Activated CD4-positive, alpha-beta T cell treated with anti-CD3 and anti-CD28 coated beads, Interleukin-2, amount 50 U/mL, for 16 hours (primary cell): Measurements from ENCODE around the gene DLG2.
A peak's percentile ranks its signal among the peaks of the same experiment; 100 is the strongest.

ENCODE experiments used
- DNase-seq: peaks from one replicate; pipeline ENCODE4 v3.0.0-alpha.2; 2020

The DLG2 gene

DNA sequence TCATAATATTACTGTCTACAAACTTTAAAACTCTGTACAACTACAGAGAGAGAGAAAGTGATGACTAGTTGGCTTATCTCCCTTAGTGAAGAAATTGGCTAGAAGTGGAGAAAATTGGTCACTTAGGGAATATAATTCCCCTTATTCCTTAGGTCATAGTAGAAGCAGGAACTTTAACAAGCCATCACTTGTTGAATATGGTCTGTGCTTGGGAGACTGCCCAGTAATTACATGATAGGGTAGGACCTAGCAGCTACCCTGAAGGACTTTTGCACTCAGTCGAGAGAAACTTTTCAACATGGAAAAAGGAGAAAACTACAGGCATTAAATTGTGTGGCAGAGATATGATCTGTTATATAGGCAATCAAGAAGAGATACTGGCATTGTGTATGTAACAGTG is 1764.5 kb downstream of the DLG2 start:
- DNase-seq, result no peak

DNA sequence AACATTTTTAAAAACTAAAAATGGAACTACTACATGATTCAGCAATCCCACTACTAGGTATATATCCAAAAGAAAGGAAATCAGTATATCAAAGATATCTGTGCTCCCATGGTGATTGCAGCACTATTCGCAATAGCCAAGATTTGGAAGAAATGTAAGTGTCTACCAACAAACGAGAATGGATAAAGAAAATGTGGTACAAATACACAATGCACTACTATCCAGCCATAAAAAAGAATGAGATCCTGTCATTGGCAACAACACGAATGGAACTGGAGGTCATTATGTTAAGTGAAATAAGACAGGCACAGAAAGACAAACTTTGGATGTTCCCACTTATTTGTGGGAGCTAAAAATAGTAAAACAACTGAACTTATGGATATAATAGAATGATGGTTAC is 1765.1 kb downstream of the DLG2 start:
- DNase-seq, result no peak

DNA sequence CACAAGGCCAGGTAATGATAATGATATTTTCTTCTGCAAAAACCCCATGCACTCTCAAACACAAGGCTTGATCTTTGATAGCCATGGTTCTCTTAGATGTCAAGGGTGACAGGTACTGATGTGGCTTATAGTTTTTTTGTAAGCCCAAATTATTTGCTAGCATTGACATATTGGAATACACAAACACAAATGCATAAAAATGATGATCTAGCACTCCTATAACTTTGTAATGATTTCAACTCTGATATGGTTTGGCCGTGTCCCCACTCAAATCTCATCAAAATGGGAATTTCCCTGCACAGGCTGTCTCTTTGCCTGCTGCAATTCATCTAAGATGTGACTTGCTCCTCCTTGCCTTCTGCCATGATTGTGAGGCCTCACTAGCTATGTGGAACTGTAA is 1768.5 kb downstream of the DLG2 start:
- no peak for DNase-seq

DNA sequence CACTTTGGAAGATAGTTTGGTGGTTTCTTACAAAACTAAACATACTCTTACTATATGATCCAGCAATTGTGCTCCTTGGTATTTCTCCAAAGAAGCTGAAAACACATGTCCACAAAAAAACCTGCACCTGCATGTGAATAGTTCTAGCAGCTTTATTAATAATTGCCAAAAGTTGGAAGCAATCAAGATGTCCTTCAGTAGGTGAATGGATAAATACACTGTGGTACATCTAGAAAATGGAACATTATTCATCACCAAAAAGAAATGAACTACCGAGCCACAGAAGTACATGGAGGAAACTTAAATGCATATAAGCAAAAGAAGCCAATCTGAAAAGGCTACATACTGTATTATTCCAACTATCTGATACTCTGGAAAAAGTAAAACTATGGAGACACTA is 1771.9 kb downstream of the DLG2 start:
- DNase-seq, result no peak

DNA sequence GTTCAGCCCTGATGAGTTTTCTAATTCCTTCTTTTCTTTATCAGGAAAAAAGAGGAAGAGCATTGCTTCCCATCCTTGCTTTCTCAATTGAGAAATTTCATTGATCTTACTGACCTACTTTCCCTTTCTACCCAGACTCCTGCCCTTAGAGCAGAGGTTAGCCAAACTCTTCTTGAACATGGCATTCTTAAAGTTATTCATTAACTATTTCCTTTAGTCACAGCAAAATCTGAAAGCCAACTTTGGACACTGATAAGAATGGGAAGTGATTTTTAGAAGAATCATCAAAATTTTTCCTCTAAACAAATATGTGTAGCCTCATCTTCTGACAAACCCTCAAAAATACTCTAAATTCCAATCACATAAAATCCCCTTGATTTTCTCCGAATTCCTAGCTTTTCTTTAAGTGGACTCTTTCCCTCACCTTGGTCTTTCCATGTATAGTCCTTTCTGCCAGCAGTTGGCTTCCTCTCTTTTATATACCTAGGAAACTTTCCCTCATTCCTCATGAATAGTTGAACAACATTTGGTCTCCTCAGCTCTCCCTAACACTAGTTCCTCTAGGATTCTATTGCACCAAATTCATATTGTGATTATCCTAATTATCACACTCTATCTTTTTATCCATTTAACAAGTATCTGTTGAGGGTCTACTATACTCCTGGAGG is 1774.2 kb downstream of the DLG2 start:
- DNase-seq, result no peak

DNA sequence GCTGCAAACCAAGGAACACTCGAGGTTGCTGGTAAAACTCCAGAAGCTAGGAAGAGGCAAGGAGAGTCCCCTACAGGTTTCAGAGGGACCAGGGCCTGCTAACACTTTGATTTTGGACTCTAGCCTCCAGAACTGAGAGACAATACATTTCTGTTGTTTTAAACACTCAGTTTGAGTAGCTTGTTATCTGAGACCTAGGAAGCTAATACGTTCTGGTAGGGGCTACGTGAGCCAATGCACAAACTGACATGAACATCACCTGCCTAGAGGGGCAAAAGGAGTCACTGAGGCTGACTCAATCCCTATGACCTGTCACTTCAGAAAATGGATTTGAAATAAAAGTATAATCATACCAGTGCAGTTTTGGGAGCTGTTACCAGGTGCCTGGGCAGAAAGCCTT is 1775.1 kb downstream of the DLG2 start:
- no peak for DNase-seq

DNA sequence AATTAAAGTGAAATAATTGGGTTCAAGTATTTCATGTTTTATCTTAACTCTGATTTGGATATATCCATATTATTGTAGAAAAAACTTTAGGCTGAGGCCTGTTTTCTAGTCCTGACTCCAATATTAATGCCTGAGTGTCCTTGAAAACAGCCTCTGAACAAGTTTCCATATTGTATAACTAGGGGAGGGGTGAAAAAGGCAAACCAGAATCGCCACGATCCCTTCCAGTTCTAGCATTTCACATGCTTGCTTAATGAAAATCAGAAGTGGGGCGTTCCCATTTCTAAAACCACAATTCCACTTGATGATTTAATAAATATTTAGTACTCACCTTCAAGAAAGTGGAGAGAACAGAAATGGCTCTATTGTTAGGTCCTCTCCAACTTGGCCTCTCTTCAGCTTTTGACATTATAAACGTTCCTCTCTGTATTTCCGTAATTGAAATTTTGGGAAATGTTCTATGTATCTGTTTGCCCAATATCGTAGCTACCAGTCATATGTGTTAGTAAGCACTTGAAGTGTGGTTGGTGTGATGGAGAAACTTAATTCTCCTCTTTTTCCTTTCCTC is 1779.6 kb downstream of the DLG2 start:
- DNase-seq, result no peak

DNA sequence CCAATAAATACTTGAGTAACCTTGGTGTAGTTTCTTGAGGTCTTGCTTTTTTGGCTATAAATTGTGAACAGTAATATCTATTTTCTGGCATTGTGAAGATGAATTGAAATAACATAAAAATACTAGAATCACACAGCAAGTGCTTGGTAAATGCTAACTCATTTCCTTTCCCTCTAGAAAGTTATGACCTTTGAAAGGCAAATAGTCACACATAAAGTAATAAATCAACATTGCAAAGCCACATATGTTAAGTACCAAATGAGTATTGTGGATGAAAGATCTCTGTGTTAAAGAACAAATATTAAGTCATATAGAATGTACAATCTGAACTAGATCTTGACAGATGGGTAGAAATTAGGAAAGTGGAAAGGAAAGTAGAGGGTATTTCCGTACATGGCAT is 1781.3 kb downstream of the DLG2 start:
- DNase-seq, result no peak

DNA sequence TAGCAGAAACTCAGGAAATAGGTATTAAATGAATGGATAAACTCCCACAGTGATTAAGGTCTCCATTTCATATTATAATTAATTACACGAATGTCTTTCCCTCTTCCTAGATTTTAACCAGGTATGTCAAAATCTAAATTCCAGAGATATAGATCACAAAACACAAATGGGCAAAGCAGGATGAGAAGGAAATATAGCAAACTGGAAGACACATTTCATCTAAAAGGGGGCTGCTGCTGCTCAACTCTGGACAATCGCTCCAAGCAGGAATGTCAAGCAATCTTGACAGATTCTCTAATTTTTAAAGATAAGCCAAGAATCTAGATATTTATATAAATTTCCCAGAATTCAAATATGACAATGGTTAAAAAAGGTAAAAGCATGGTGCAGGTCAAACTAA is 1786.8 kb downstream of the DLG2 start:
- no peak for DNase-seq

DNA sequence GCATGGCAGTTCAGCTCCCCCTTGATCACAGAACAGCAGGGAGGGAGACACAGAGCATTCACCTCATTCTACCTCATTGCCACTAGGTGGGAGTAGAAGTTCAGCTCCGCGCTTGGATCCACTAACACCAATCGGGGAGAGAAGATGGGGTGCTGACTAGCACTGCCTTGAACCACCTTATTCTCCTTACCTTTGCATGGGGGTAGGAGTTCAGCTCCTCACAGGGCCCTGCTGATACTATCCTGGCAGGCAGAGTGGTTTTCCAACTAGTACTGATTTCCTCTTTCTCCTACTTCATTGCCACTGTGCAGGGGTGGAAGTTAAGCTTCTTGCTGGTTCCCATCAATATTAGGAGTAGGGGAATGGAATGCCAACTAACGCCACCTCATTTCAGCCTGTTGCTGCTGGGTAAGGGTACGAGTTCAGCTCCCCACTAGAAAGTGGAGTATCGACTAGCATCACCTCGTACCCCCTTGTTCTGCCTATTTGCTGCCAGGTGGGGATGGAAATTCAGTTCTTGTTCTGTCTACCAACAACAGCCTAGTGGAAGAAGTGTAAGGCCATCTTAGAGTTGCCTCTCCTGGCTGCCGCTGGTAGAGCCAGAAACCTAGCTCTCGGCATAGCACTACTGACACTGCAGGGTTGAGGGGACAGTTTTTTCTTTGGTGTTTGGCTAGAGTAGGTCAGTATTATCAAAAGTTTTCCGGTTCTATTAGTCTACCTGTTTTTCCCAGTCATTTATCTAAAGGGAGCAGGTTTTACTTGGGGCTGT is 1790.1 kb downstream of the DLG2 start:
- DNase-seq, result peak; percentile 46

DNA sequence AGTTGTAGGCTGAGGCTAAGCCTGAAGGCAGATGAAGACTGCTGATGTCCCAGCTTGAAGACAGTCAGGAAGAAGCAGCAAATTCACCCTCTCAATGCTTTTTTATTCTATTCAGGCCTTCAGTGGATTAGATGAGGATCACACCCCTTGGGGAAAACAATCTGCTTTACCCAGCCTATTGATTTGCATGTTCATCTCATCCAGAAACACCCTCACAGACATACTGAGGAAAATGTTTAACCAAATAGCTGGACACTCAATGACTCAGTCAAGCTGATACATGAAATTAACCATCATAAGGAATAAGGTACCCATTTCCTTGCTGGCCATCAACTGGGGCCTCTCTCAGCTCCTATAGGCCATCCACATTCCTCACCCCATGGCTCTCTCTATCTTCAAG is 1791.1 kb downstream of the DLG2 start:
- no peak for DNase-seq

DNA sequence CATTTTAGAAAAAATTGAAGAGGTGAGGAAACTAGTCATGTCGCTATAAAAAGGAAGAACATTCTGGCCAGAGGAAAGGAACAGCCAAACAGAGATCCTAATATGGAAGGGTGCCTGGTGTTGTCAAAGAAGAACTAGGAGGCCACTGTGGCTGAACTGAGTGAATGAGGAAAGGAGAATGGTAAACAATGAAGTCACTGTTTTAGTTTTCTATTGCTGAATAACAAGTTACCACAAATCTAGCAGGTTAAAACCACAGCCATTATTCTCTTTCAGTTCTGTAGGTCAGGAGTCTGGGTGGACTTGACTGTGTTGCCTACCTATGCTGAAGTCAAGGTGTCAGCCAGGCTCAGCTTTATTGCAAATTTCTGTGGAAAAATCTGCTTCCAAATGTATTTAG is 1791.7 kb downstream of the DLG2 start:
- no peak for DNase-seq

DNA sequence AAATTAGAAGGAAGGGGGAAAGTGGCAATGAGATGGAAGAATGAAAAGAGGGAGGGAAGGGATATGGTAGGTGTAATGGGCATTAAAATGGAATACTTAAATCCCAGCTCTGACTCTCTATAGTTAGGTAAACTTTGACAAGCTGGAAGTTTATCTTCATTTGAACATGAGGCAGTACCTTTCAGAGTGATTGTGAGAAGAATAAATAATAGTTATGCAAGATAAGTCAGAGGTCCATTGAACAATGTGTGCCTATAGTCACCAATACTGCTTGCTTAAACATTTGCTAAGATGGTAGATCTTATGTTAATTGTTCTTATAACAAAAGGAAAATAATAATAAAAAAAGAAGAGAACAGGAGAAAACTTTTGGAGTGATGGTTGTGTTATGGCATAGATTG is 1795.2 kb downstream of the DLG2 start:
- DNase-seq, result no peak

DNA sequence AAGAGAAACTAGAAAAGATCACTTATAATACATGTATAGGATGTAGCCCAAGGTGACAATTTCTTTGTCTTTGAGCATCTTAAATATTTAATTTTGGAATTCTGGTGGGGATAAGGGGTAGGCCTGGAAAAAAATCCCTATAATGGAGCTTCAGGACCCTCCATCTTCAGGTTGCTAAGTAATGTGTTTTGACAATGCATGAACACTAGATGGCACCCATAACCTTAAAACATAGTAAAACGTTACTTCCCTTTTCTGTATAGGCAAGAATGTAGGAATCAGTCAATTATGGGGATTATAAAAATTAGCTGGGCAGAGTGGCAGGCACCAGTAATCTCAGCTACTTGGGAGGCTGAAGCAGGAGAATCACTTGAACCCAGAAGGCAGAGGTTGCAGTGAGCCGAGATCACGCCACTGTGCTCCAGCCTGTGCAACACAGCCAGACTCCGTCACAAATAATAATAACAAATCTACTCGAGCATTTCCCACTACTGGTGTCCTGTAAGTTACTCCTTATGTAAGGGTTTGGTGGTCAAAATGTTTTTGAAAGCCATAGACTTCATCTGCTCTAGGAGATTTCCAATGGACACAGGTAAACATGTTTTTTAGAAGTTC is 1799.1 kb downstream of the DLG2 start:
- DNase-seq, result peak; percentile 7

DNA sequence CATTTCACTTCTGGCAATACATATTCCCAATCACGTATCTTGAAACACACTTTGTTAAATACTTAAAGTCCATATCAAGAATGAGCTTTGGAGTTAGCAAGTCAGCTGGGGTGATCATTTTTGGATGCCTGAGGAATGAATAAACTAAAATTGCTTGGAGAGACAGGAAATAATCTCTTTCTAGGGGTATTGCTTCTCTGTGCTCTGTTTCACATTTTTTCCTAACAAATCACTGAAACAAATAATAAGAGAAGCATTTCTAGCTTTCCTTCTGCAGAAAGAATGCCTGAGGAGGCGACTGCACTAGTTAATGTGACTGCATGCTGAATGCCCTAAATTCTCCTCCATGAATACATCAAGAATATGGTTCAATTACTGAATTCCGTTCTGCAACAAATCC is 1799.6 kb downstream of the DLG2 start:
- no peak for DNase-seq

DNA sequence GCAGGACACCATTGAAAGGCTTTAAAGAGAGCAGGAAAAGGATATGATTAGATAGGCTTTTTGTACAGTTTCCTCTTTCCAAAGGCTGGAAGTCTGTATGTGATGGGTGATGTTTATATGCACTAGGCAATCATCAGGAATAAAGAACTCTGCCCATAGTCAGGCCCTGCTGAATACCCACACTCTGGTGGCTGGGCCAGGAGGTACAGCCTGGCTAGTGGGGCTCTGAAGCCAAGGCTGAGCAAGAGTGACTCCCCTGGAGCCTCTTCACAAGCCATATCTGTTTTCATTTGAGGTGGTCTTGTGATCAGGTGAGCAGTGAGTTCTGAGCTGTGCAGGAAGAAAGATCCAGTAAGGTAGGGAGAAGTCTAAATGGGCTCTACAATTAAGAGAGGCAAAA is 1801.1 kb downstream of the DLG2 start:
- DNase-seq, result no peak

DNA sequence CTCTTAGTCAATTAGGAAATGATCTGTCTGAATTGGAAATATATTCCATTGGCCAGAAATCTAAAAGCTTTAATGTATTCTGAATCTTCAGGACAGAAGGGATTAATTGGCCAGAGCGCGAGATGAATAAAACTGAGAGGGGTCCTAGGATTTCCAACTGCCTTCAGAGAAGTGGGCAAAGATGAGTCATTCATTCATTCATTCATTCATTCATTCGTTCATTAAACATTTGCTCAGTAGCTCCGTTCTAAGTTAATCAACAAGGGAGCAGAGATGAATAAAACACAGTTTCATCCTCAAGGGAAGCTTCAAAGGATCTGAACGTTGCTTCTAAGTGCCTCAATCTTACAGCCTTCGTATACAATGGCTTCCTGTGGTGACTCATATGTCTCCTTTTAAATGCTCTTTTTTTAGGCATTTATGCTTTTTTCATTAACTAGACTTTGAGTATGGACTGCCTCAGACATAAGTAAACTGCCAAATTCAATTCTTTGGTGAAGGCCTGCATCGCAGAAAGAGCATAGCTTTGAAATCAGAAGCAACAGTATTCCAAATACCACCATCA is 1803.6 kb downstream of the DLG2 start:
- DNase-seq, result no peak

DNA sequence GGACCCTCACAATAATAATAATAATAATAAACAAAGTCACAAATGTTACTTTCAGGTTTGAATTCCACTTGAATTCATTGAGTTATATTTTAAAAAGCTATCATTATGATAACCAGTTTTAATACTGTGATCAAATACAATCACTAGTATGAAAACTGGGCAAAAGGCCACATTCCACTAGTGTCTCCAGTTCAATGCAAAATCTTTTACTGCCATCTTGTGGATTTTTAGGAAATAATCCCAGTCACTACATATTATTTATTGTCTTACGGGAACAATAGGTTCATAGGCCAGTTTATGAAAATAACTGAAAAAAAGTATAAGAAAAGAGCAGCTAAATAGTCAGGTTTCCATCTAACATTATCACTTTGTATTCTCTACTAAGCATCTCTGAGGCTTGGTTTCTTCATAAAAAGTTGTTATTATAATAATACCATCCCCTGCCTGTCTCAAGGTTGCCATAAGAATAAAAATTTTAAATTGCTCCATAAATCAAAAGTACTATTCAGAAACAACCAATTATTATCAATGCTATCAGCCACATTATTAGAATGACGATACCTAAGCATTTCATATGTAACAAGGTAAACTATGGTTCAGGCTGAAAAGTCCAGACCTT is 1807.1 kb downstream of the DLG2 start:
- DNase-seq, result peak; percentile 28

DNA sequence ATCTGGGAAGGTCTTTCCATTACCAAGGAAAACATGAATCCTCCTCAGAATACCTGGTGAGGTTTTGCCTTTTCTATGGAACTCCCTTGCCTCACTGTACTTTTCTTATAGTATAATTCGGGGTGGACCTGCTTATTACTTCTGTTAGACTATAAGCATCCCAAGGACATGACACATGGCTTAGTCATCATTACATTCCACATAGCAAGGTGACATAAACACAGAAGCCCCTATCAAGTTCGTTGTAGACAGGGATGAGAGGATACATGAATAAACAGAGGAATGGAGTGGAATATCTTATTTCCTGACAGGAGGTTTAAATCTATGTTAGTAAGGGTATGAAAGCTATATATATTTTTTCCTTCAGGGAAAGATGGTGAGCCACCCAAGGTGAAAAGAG is 1808.8 kb downstream of the DLG2 start:
- no peak for DNase-seq

DNA sequence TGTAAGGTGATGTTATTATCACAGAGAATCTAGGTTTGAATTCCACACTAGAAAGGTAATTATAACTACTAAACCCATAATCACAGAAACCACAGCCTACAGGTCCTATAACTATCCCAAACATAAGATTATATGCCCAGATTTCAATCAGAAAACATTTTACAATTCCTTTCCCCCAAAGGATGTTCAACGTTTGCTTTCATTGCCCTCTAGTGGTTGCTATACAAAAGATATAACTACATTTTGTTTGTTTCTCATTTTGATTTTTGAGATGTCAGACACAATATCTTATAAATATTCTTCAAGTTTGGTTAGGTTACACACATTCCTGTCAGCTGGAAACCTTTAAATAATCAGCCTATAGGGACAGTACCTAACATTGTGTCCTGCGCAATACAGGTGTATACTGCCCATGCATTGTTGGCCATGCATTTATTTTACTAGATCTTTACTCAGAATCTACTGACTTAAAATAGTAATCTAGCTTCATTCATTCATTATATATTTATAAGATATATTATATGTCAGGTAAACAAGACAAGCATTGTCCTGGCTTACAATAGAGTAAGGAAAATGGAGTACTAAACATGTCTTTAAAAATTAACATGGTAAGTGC is 1810.5 kb downstream of the DLG2 start:
- peak; percentile 6 for DNase-seq

DNA sequence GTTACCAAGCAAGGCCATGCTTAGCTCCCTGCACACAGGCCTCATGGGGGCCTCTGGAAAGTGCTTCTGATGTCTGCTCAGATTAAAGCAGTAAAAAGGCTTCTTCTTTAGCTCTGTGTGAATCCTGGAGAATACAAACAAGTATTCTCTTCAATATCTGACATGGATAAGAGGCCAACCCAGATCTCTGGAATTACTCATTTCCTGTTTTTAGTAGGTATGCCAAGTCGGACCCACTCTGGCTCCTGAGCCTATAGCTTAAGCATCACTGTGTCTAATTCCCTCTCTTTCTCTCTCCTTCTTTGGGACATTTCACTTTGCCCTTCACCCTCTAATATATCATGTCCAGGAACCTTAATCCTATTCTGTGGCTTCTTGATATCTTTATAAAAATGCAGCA is 1811.4 kb downstream of the DLG2 start:
- DNase-seq, result no peak

DNA sequence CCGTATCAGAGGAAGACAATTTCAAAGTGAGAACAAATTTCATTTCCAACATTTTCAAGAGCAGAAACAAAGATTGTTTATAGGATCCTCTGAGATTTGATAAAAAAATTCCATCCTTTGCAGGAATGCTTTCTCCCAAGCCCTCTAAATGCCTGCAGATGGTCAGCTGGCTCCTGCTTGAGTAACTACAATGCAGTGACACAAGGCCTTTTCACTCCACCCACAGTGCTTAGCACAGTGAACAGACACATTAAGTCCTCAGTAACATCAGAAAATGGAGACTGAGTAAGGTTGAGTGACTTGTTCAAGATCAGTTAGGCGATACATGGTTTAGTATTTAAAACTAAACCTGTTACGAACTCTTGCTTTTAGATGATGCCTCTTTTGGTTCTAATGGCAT is 1813.8 kb downstream of the DLG2 start:
- DNase-seq, result no peak

DNA sequence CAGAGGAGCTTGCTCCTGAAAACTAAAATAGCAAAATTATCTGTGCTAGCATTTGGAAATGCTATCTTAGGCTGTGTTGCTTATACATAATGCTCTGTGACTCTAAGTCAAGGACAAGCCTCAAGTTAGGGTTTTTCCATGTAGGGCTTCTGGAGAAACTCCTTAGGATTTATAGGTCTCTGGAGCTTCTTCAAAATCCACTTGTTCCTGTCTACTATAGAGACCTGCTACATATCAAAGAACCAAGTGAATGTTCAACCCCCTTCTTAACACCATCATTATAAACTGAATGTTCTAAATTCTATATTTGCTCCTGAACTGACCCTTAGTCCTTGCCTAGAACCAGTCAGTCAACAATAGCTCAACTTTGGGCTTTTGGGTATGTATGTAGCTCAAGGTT is 1817.9 kb downstream of the DLG2 start:
- DNase-seq, result no peak
